Astrocyte (in vitro differentiated cells and primary cell): ENCODE measurements around the gene CNPPD1.

ENCODE experiments used
- EZH2 ChIP-seq: IDR thresholded peaks from 2 replicates; pipeline ENCODE4 v1.6.1; 2012; ENCODE audit warnings: mild to moderate bottlenecking, low read length, inconsistent platforms; ENCODE audit not compliant: insufficient read depth
- TF ChIP-seq, protein P1 (sequence below): IDR thresholded peaks from 2 replicates; pipeline ENCODE4 v1.5.1; 2011; ENCODE audit warnings: low read depth, mild to moderate bottlenecking, inconsistent platforms, low read length, moderate library complexity; ENCODE audit not compliant: insufficient read depth

DNA sequence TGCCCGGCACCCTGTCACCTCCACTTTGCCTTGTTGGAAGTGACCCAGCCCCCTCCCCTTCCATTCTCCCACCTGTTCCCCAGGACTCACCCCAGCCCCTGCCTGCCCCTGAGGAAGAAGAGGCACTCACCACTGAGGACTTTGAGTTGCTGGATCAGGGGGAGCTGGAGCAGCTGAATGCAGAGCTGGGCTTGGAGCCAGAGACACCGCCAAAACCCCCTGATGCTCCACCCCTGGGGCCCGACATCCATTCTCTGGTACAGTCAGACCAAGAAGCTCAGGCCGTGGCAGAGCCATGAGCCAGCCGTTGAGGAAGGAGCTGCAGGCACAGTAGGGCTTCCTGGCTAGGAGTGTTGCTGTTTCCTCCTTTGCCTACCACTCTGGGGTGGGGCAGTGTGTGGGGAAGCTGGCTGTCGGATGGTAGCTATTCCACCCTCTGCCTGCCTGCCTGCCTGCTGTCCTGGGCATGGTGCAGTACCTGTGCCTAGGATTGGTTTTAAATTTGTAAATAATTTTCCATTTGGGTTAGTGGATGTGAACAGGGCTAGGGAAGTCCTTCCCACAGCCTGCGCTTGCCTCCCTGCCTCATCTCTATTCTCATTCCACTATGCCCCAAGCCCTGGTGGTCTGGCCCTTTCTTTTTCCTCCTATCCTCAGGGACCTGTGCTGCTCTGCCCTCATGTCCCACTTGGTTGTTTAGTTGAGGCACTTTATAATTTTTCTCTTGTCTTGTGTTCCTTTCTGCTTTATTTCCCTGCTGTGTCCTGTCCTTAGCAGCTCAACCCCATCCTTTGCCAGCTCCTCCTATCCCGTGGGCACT, 5.8 kb upstream of the CNPPD1 start:
- TF ChIP-seq, protein P1, sequence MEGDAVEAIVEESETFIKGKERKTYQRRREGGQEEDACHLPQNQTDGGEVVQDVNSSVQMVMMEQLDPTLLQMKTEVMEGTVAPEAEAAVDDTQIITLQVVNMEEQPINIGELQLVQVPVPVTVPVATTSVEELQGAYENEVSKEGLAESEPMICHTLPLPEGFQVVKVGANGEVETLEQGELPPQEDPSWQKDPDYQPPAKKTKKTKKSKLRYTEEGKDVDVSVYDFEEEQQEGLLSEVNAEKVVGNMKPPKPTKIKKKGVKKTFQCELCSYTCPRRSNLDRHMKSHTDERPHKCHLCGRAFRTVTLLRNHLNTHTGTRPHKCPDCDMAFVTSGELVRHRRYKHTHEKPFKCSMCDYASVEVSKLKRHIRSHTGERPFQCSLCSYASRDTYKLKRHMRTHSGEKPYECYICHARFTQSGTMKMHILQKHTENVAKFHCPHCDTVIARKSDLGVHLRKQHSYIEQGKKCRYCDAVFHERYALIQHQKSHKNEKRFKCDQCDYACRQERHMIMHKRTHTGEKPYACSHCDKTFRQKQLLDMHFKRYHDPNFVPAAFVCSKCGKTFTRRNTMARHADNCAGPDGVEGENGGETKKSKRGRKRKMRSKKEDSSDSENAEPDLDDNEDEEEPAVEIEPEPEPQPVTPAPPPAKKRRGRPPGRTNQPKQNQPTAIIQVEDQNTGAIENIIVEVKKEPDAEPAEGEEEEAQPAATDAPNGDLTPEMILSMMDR: no peak
- no peak for TF ChIP-seq EZH2
